ENCODE measurements around the gene TTBK1. TPM values are rescaled to one million over a fixed set of nuclear protein-coding genes. Genes with fewer than 3 reads are reported as not detected.

The TTBK1 gene
- total RNA-seq, 1 experiment from 2014 or later, result not detected

DNA sequence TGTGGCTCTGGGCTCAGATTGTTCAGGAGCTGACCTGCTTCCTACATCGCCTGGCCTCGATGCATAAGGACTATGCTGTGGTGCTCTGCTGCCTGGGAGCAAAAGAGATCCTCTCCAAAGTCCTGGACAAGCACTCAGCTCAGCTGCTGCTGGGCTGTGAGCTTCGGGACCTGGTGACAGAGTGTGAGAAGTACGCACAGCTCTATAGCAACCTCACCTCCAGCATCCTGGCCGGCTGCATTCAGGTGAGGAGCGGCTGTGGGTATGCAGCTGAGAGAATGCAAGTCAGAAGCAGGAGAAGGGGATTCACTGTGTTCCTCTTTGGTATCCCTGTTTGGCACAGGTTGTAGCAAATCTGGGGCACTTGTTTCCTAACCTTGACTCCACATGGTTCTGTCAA lies 43.4 kb upstream of the TTBK1 start:
- Histone ChIP-seq H3K36me3 (ENCODE audit: insufficient read depth, low read length, poor library complexity, severe bottlenecking) (no peaks in the 10 kb centered on the region), H3K4me3 (ENCODE audit: low read depth, low read length, poor library complexity, severe bottlenecking) (no peak overlapping the region), H3K27me3 (replicated peaks; ENCODE audit: insufficient read depth, low read depth, low read length, poor library complexity) (no peaks in the 10 kb centered on the region), H3K4me1 (ENCODE audit: insufficient read depth, low read length, poor library complexity, severe bottlenecking) (no peaks in the 10 kb centered on the region), H3K27ac (ENCODE audit: low read depth, low read length, poor library complexity, severe bottlenecking) (no peak overlapping the region), H3K9me3 (ENCODE audit: low read depth, low read length, poor library complexity, severe bottlenecking) (no peaks in the 10 kb centered on the region)
- POLR2A ChIA-PET (ENCODE audit: low non-redundant PET), result no interaction called here
- intact Hi-C loops (cut with micrococcal nuclease; ENCODE audit: unreplicated experiment), result no loop called here
- no peak for DNase-seq (ENCODE audit: low spot score)
- TF ChIP-seq, protein P1, sequence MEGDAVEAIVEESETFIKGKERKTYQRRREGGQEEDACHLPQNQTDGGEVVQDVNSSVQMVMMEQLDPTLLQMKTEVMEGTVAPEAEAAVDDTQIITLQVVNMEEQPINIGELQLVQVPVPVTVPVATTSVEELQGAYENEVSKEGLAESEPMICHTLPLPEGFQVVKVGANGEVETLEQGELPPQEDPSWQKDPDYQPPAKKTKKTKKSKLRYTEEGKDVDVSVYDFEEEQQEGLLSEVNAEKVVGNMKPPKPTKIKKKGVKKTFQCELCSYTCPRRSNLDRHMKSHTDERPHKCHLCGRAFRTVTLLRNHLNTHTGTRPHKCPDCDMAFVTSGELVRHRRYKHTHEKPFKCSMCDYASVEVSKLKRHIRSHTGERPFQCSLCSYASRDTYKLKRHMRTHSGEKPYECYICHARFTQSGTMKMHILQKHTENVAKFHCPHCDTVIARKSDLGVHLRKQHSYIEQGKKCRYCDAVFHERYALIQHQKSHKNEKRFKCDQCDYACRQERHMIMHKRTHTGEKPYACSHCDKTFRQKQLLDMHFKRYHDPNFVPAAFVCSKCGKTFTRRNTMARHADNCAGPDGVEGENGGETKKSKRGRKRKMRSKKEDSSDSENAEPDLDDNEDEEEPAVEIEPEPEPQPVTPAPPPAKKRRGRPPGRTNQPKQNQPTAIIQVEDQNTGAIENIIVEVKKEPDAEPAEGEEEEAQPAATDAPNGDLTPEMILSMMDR (conservative IDR thresholded peaks at IDR 0.05; ENCODE audit: low read depth, low read length), result no peak
- no peak for TF ChIP-seq EZH2 (IDR thresholded peaks at IDR 0.05; ENCODE audit: borderline replicate concordance, low read depth, low read length, poor library complexity, severe bottlenecking)
- CTCF ChIA-PET, result no interaction called here
- BruUV-seq (replicated peaks), result no TSS peak

DNA sequence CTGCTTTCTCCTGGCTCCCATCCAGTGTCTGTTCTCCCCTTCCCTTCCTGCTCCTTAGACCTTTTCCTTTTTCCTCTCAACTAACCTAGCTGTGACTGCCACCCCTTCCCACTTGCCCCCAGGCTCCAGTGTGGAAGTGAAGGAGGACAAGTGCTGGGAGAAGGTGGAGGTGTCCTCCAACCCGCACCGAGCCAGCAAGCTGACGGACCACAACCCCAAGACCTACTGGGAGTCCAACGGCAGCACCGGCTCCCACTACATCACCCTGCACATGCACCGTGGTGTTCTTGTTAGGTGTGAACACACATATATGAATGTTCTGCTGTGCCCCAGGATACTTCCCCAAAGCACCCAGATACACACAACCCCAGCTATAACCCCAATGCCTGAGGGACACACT lies 42.7 kb upstream of the TTBK1 start:
- no peaks in the 10 kb centered on the region for H3K36me3 ChIP-seq (ENCODE audit: insufficient read depth, low read length, poor library complexity, severe bottlenecking)
- no peak for DNase-seq (ENCODE audit: low spot score)
- no TSS peak for BruUV-seq (replicated peaks)
- H3K27me3 ChIP-seq (replicated peaks; ENCODE audit: insufficient read depth, low read depth, low read length, poor library complexity), result no peaks in the 10 kb centered on the region
- no peaks in the 10 kb centered on the region for H3K9me3 ChIP-seq (ENCODE audit: low read depth, low read length, poor library complexity, severe bottlenecking)
- H3K4me3 ChIP-seq (ENCODE audit: low read depth, low read length, poor library complexity, severe bottlenecking), result no peak overlapping the region
- intact Hi-C loops (cut with micrococcal nuclease; ENCODE audit: unreplicated experiment), result no loop called here
- no peak overlapping the region for H3K27ac ChIP-seq (ENCODE audit: low read depth, low read length, poor library complexity, severe bottlenecking)
- H3K4me1 ChIP-seq (ENCODE audit: insufficient read depth, low read length, poor library complexity, severe bottlenecking), result no peaks in the 10 kb centered on the region
- ChIA-PET POLR2A (ENCODE audit: low non-redundant PET) (no interaction called here), CTCF (no interaction called here)
- no peak for TF ChIP-seq EZH2 (IDR thresholded peaks at IDR 0.05; ENCODE audit: borderline replicate concordance, low read depth, low read length, poor library complexity, severe bottlenecking)
- TF ChIP-seq, protein P1 (conservative IDR thresholded peaks at IDR 0.05; ENCODE audit: low read depth, low read length), result no peak

DNA sequence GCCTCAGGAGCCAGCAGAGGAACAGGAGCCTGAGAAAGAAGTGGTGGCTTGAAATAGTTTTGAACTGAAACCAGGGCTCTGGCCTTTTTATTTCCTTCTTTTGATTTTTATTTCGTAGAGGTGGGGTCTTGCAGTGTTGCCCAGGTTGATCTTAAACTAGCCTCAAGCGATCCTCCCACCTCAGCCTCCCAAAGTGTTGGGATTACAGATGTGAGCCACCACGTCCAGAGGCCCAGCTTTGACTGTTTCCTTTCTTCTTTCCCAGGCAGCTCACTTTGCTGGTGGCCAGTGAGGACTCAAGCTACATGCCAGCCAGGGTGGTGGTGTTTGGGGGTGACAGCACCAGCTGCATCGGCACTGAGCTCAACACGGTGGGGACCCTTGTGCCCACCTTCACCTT lies 40.8 kb upstream of the TTBK1 start:
- Histone ChIP-seq H3K27ac (ENCODE audit: low read depth, low read length, poor library complexity, severe bottlenecking) (no peak overlapping the region), H3K4me1 (ENCODE audit: insufficient read depth, low read length, poor library complexity, severe bottlenecking) (no peaks in the 10 kb centered on the region), H3K36me3 (ENCODE audit: insufficient read depth, low read length, poor library complexity, severe bottlenecking) (no peaks in the 10 kb centered on the region), H3K4me3 (ENCODE audit: low read depth, low read length, poor library complexity, severe bottlenecking) (no peak overlapping the region), H3K27me3 (replicated peaks; ENCODE audit: insufficient read depth, low read depth, low read length, poor library complexity) (no peaks in the 10 kb centered on the region), H3K9me3 (ENCODE audit: low read depth, low read length, poor library complexity, severe bottlenecking) (no peaks in the 10 kb centered on the region)
- intact Hi-C loops (cut with micrococcal nuclease; ENCODE audit: unreplicated experiment), result no loop called here
- ChIA-PET CTCF (interaction anchor here (0.5 kb wide), 1 partner anchor 167 kb away, joined by 3 read pairs; the partner anchor contains the start of gene ZNF318), POLR2A (ENCODE audit: low non-redundant PET) (no interaction called here)
- TF ChIP-seq, protein P1 (conservative IDR thresholded peaks at IDR 0.05; ENCODE audit: low read depth, low read length), result no peak
- TF ChIP-seq EZH2 (IDR thresholded peaks at IDR 0.05; ENCODE audit: borderline replicate concordance, low read depth, low read length, poor library complexity, severe bottlenecking), result no peak
- DNase-seq (ENCODE audit: low spot score), result no peak
- no TSS peak for BruUV-seq (replicated peaks)

Data from A673 (cell line).